Spleen (tissue), 11 donors: ENCODE data around the gene FAM163A. TPM values are rescaled to one million over a fixed set of nuclear protein-coding genes. Genes with fewer than 3 reads are reported as not detected.

Experiments used
- DNase-seq: peaks from one replicate; pipeline ENCODE4 v3.0.0-alpha.2; 2020
- H3K27ac ChIP-seq, 8 donors: fragments of 200-600 bp; sonication (generic) in 7 of 8; 1 replicate in 4 of 8; 2 replicates in 4 of 8; pipeline versions ENCODE4 v1.5.0 to v1.8.0; 2016 to 2021; ENCODE audit warnings: inconsistent platforms in 4 of 8, mild to moderate bottlenecking in 4 of 8, moderate library complexity in 1 of 8
- H3K27me3 ChIP-seq, 7 donors: fragments of 200-600 bp; sonication (generic) in 6 of 7; replicated peaks in 1 of 7; 1 replicate in 4 of 7; 2 replicates in 3 of 7; pipeline versions ENCODE4 v1.5.0 to v1.8.0; 2016 to 2021; ENCODE audit warnings: inconsistent platforms in 3 of 7, mild to moderate bottlenecking in 1 of 7
- H3K36me3 ChIP-seq, 6 donors: fragments of 200-600 bp; sonication (generic) in 5 of 6; 1 replicate in 4 of 6; 2 replicates in 2 of 6; pipeline versions ENCODE4 v1.5.0 to v1.8.0; 2016 to 2021; ENCODE audit warnings: inconsistent platforms in 2 of 6
- H3K4me1 ChIP-seq, 6 donors: fragments of 200-600 bp; sonication (generic) in 5 of 6; 1 replicate in 3 of 6; 2 replicates in 3 of 6; pipeline versions ENCODE4 v1.5.0 to v1.8.0; 2016 to 2021; ENCODE audit warnings: inconsistent platforms in 3 of 6
- H3K4me3 ChIP-seq, 8 donors: fragments of 200-600 bp; sonication (generic) in 7 of 8; 1 replicate in 4 of 8; 2 replicates in 4 of 8; pipeline versions ENCODE4 v1.5.0 to v1.8.0; 2016 to 2021; ENCODE audit warnings: inconsistent platforms in 4 of 8, mild to moderate bottlenecking in 4 of 8, moderate library complexity in 2 of 8
- H3K9me3 ChIP-seq, 8 donors: fragments of 200-600 bp; sonication (generic) in 7 of 8; 1 replicate in 4 of 8; 2 replicates in 4 of 8; pipeline versions ENCODE4 v1.5.0 to v1.8.0; 2016 to 2021; ENCODE audit warnings: inconsistent platforms in 4 of 8
- CTCF ChIP-seq, 11 experiments: fragments of 200-600 bp in 7 of 11; fragments of 450-650 bp in 4 of 11; sonication (generic) in 4 of 11; IDR thresholded peaks in 8 of 11; conservative IDR thresholded peaks in 3 of 11; 1 replicate in 7 of 11; 2 replicates in 4 of 11; pipeline versions ENCODE4 v1.4.0 to v1.8.0; 2016 to 2021; ENCODE audit warnings: antibody characterized with exemption in 11 of 11, inconsistent platforms in 4 of 11, mild to moderate bottlenecking in 1 of 11
- POLR2A ChIP-seq, 3 donors: fragments of 450-650 bp; IDR thresholded peaks; one replicate each; pipeline ENCODE4 v1.5.1; 2017; ENCODE audit warnings: antibody characterized with exemption in 3 of 3, mild to moderate bottlenecking in 1 of 3
- POLR2AphosphoS5 ChIP-seq, 3 donors: sonication (generic); formaldehyde crosslinking; IDR thresholded peaks; one replicate each; pipeline ENCODE4 v1.5.1; 2017; ENCODE audit warnings: antibody characterized with exemption in 3 of 3
- WGBS, 5 donors: extraction: QIAGEN DNeasy Blood & Tissue Kit in 3 of 5; methylation state at CpG; one replicate each; pipeline versions ENCODE4 v1.1.5 to v1.1.7; 2013 to 2018; 5-methylcytosine and 5-hydroxymethylcytosine counted together
- intact Hi-C: fragments of 100-400 bp; cut with DNase I; formaldehyde crosslinking; loops from one replicate; pipeline ENCODE4 v1.15.0; 2023; ENCODE audit warnings: low total_unique reads
- polyA plus RNA-seq, 3 donors: library from polyadenylated mRNA; stranded (reverse); fragments of 200-250 nt; gene quantifications; one replicate each; pipeline ENCODE4 v1.2.1, GENCODE V29; 2013
- total RNA-seq, 7 donors: library from RNA; depleted of rRNA in 3 of 7; stranded (reverse); fragments of >200 nt in 3 of 7; fragmentation: NEBNext Ultra II Directional in 4 of 7; extraction: Animal tissue kit (Norgen Biotek cat#: 25700) in 4 of 7; gene quantifications; one replicate each; pipeline versions ENCODE4 v1.1.0 to v1.2.1, GENCODE V29; 2016 to 2021
- donor health status: healthy with polysubstance abuse.
- donor health status: DM: no; HTN: no; CAD: no; lungs with moderate emphysema.
- donor health status: DM: no; HTN: no; CAD: no.
- donor health status: Bipolar disorder and iron deficiency.
- donor health status: healthy.
- donor health status: DM: no; HTN: no; CAD: no.
- donor health status: DM: yes; HTN: yes; CAD: no.

FAM163A gene
- total and polyA plus RNA-seq, 10 donors, result 0.14 to 0.47 (median 0.21) TPM; not detected in 3

GRCh38 chr1:179742291-179742690, 800 bp upstream of the FAM163A start:
- H3K4me1 ChIP-seq, result peaks cover 0 to 26% (median 19%) of the 10 kb centered on the region in 6 donors
- peak overlapping the region in 2 of 8 donors; percentile 37 to 63 for H3K4me3 ChIP-seq
- DNase-seq, result no peak
- WGBS, 5 donors, result 30 to 49% (median 36%) methylated on average over 10 of the region's 10 CpGs
- no peaks in the 10 kb centered on the region for H3K36me3 ChIP-seq
- H3K27me3 ChIP-seq, result peaks cover 0 to 86% (median 50%) of the 10 kb centered on the region in 7 donors
- TF ChIP-seq POLR2A (IDR thresholded peaks at IDR 0.05) (no peak), CTCF (IDR thresholded peaks at IDR 0.05 in 8 of 11, conservative IDR thresholded peaks at IDR 0.05 in 3 of 11) (no peak), POLR2AphosphoS5 (IDR thresholded peaks at IDR 0.05) (no peak)
- no peaks in the 10 kb centered on the region for H3K9me3 ChIP-seq
- intact Hi-C loops, result no loop called here
- no peak overlapping the region for H3K27ac ChIP-seq

GRCh38 chr1:179743679-179744400, 749 bp downstream of the FAM163A start:
- WGBS, 5 donors, result 5 to 11% (median 5%) methylated on average over 36 to 85 of the region's 85 CpGs
- intact Hi-C loops, result no loop called here
- TF ChIP-seq CTCF (IDR thresholded peaks at IDR 0.05 in 8 of 11, conservative IDR thresholded peaks at IDR 0.05 in 3 of 11) (peak in 1 of 11 experiments; percentile 9), POLR2AphosphoS5 (IDR thresholded peaks at IDR 0.05) (no peak), POLR2A (IDR thresholded peaks at IDR 0.05) (no peak)
- peaks cover 0 to 94% (median 50%) of the 10 kb centered on the region in 7 donors for H3K27me3 ChIP-seq
- DNase-seq, result no peak
- no peaks in the 10 kb centered on the region for H3K9me3 ChIP-seq
- peak overlapping the region in 7 of 8 donors; percentile 22 to 63 (median 37) for H3K4me3 ChIP-seq
- peaks cover 0 to 26% (median 19%) of the 10 kb centered on the region in 6 donors for H3K4me1 ChIP-seq
- H3K27ac ChIP-seq, result no peak overlapping the region
- no peaks in the 10 kb centered on the region for H3K36me3 ChIP-seq

GRCh38 chr1:179744401-179745130, 1.5 kb downstream of the FAM163A start:
- Histone ChIP-seq H3K27ac (no peak overlapping the region), H3K4me3 (peak overlapping the region in 6 of 8 donors; percentile 22 to 63 (median 33)), H3K4me1 (peaks cover 0 to 26% (median 19%) of the 10 kb centered on the region in 6 donors), H3K9me3 (no peaks in the 10 kb centered on the region), H3K27me3 (peaks cover 0 to 89% (median 47%) of the 10 kb centered on the region in 7 donors), H3K36me3 (no peaks in the 10 kb centered on the region)
- DNase-seq, result no peak
- intact Hi-C loops, result no loop called here
- TF ChIP-seq CTCF (IDR thresholded peaks at IDR 0.05 in 8 of 11, conservative IDR thresholded peaks at IDR 0.05 in 3 of 11), result no peak
- no peak for TF ChIP-seq POLR2A (IDR thresholded peaks at IDR 0.05)
- no peak for TF ChIP-seq POLR2AphosphoS5 (IDR thresholded peaks at IDR 0.05)
- WGBS, 5 donors, result 49 to 79% (median 61%) methylated on average over 20 to 37 of the region's 37 CpGs

- intact Hi-C loops, result no loop called here
- Histone ChIP-seq H3K4me3 (no peak overlapping the region), H3K36me3 (no peaks in the 10 kb centered on the region), H3K27me3 (peaks cover 0 to 83% (median 42%) of the 10 kb centered on the region in 7 donors), H3K9me3 (no peaks in the 10 kb centered on the region), H3K4me1 (peaks cover 0 to 26% (median 19%) of the 10 kb centered on the region in 6 donors), H3K27ac (no peak overlapping the region)
- WGBS, 5 donors, result 83 to 92% (median 85%) methylated on average over 8 of the region's 8 CpGs
- TF ChIP-seq POLR2A (IDR thresholded peaks at IDR 0.05), result no peak
- TF ChIP-seq CTCF (IDR thresholded peaks at IDR 0.05 in 8 of 11, conservative IDR thresholded peaks at IDR 0.05 in 3 of 11), result no peak
- TF ChIP-seq POLR2AphosphoS5 (IDR thresholded peaks at IDR 0.05), result no peak
- no peak for DNase-seq
These were observed 2.1 kb downstream of the FAM163A start for GRCh38 chr1:179745131-179745611.
